Endothelial cell of umbilical vein (primary cell): Measurements from ENCODE around the gene JAG2. TPM values are rescaled to one million over a fixed set of nuclear protein-coding genes. Genes with fewer than 3 reads are reported as not detected.

Experiments
- BruUV-seq: library from RNA; stranded (reverse); fragments of 400-500 nt; replicated peaks from 2 replicates; lab custom pipeline; 2021; lab: Mats Ljungman, UMichigan
- CTCF ChIA-PET: fragments of 300-600, 350-600 bp; sonication (Branson Sonifier 250); formaldehyde crosslinking; loops from one replicate; lab custom pipeline; 2021; ENCODE audit warnings: antibody characterized with exemption, inconsistent platforms; lab: Charles Lee
- POLR2A ChIA-PET: fragments of 300-600, 350-600 bp; sonication (Branson Sonifier 250); formaldehyde crosslinking; loops from one replicate; lab custom pipeline; 2021; ENCODE audit warnings: antibody characterized with exemption, inconsistent platforms; lab: Charles Lee
- DNase-seq: peaks from one replicate; pipeline ENCODE4 v3.0.0-alpha.2; 2011; ENCODE audit warnings: low read depth, low spot score
- FAIRE-seq: peaks from 2 replicates; lab custom pipeline; 2011; peaks lifted over from hg19 to GRCh38; lab: Jason Lieb, UNC
- H2AFZ ChIP-seq: 2 replicates; pipeline ENCODE4 v1.6.0; 2012; ENCODE audit warnings: low read depth, low read length, control low read depth, inconsistent platforms
- H3K27ac ChIP-seq: 2 replicates; pipeline ENCODE4 v1.5.1; 2011; ENCODE audit warnings: low read depth, mild to moderate bottlenecking, control low read depth, low read length, moderate library complexity; ENCODE audit not compliant: insufficient read depth
- H3K27me3 ChIP-seq, 2 experiments: 2 replicates each; pipeline versions ENCODE4 v1.6.0 to v1.6.1; 2011; ENCODE audit warnings: low read length in 2 of 2, mixed read lengths in 1 of 2; ENCODE audit not compliant: control insufficient read depth in 2 of 2, insufficient read depth in 2 of 2
- H3K36me3 ChIP-seq, 2 experiments: 2 replicates in 1 of 2; 3 replicates in 1 of 2; pipeline ENCODE4 v1.5.1; 2011; ENCODE audit warnings: low read length in 2 of 2, mild to moderate bottlenecking in 1 of 2, moderate library complexity in 1 of 2; ENCODE audit not compliant: control insufficient read depth in 2 of 2, insufficient read depth in 2 of 2; ENCODE audit errors: extremely low read depth in 1 of 2
- H3K4me1 ChIP-seq: 3 replicates; pipeline ENCODE4 v1.5.1; 2011; ENCODE audit warnings: mild to moderate bottlenecking, low read length; ENCODE audit not compliant: control insufficient read depth, insufficient read depth; ENCODE audit errors: extremely low read depth
- H3K4me2 ChIP-seq: 2 replicates; pipeline ENCODE4 v1.6.1; 2011; ENCODE audit warnings: low read length, control low read depth, mixed read lengths; ENCODE audit not compliant: insufficient read depth
- H3K4me3 ChIP-seq, 3 experiments: fragments of 200-600 bp in 1 of 3; sonication (generic), shearing (Covaris generic) in 1 of 3; replicated peaks in 1 of 3; 2 replicates each; pipeline ENCODE4 v1.5.1; 2011 to 2016; ENCODE audit warnings: control low read depth in 3 of 3, low read length in 3 of 3, mild to moderate bottlenecking in 2 of 3, inconsistent platforms in 1 of 3, low read depth in 1 of 3, moderate library complexity in 1 of 3; ENCODE audit not compliant: insufficient read depth in 1 of 3
- H3K79me2 ChIP-seq: 2 replicates; pipeline ENCODE4 v1.6.0; 2012; ENCODE audit warnings: low read length, inconsistent platforms; ENCODE audit not compliant: control insufficient read depth, insufficient read depth
- H3K9ac ChIP-seq: replicated peaks from 2 replicates; pipeline ENCODE3; 2011; ENCODE audit warnings: low read length, control low read depth; ENCODE audit not compliant: insufficient read depth; ENCODE audit errors: extremely low read depth
- H3K9me1 ChIP-seq: replicated peaks from 3 replicates; pipeline ENCODE4 v1.6.0; 2011; ENCODE audit warnings: mild to moderate bottlenecking, low read length; ENCODE audit not compliant: control insufficient read depth, insufficient read depth; ENCODE audit errors: extremely low read depth
- H3K9me3 ChIP-seq: replicated peaks from 2 replicates; pipeline ENCODE4 v1.5.1; 2012; ENCODE audit warnings: low read length, inconsistent platforms; ENCODE audit not compliant: control insufficient read depth, insufficient read depth
- H4K20me1 ChIP-seq: replicated peaks from 2 replicates; pipeline ENCODE3; 2011; ENCODE audit warnings: mild to moderate bottlenecking, low read length; ENCODE audit not compliant: control insufficient read depth, insufficient read depth; ENCODE audit errors: extremely low read depth
- EZH2 ChIP-seq: IDR thresholded peaks from 2 replicates; pipeline ENCODE4 v1.6.1; 2012; ENCODE audit warnings: borderline replicate concordance, low read depth, mild to moderate bottlenecking, moderate library complexity, low read length, inconsistent platforms; ENCODE audit not compliant: severe bottlenecking
- FOS ChIP-seq: IDR thresholded peaks from 2 replicates; pipeline ENCODE4 v1.6.1; 2011; ENCODE audit warnings: mild to moderate bottlenecking, low read length, moderate library complexity, borderline replicate concordance; ENCODE audit not compliant: insufficient read depth
- MYC ChIP-seq: IDR thresholded peaks from one replicate; pipeline ENCODE4 v1.6.1; 2011; ENCODE audit warnings: mild to moderate bottlenecking, low read depth, low read length
- POLR2A ChIP-seq: IDR thresholded peaks from 2 replicates; pipeline ENCODE4 v1.6.1; 2012; ENCODE audit warnings: low read depth, mild to moderate bottlenecking, control low read depth, low read length
- POLR2AphosphoS5 ChIP-seq: IDR thresholded peaks from 2 replicates; pipeline ENCODE4 v1.6.1; 2012; ENCODE audit warnings: low read depth, mild to moderate bottlenecking, control low read depth, low read length, moderate library complexity; ENCODE audit not compliant: insufficient read depth
- dilution Hi-C: fragments of 300-500 bp; cut with MboI; formaldehyde crosslinking; loops from one replicate; pipeline ENCODE4 v1.15.0; 2019; ENCODE audit warnings: low sequenced_read_pairs; ENCODE audit not compliant: extremely low pct_ligation_motif_present
- intact Hi-C: fragments of 100-400 bp; cut with micrococcal nuclease; formaldehyde crosslinking; loops from one replicate; pipeline ENCODE4 v1.10.0; 2022
- polyA plus RNA-seq, 4 experiments: library from polyadenylated mRNA; depleted of rRNA in 3 of 4; stranded (reverse) in 3 of 4; unstranded in 1 of 4; fragments of >200 nt; gene quantifications; 2 replicates each; pipeline versions ENCODE4 v1.2.1 to v1.2.3, GENCODE V29; 2011 to 2012; ENCODE audit warnings: missing spikeins in 1 of 4
- total RNA-seq: library from RNA; stranded (reverse); gene quantifications from 2 replicates; pipeline ENCODE4 v1.2.3, GENCODE V29; 2021
- TF ChIP-seq, protein P1 (sequence below), 2 donors: IDR thresholded peaks; 1 replicate in 1 of 2; 2 replicates in 1 of 2; pipeline ENCODE4 v1.5.1; 2011; ENCODE audit warnings: low read length in 2 of 2, mild to moderate bottlenecking in 2 of 2, moderate library complexity in 2 of 2, control low read depth in 1 of 2, inconsistent platforms in 1 of 2, low read depth in 1 of 2; ENCODE audit not compliant: insufficient read depth in 1 of 2; ENCODE audit errors: extremely low read depth in 1 of 2
- TF ChIP-seq, protein P2 (sequence below): IDR thresholded peaks from 2 replicates; pipeline ENCODE4 v1.6.1; 2011; ENCODE audit not compliant: insufficient read depth, insufficient read length

JAG2 gene
- total and polyA plus RNA-seq, 2 donors (not counting 3 experiments of a cell fraction or from before 2014, with no cell fraction given), result 105 to 128 TPM

DNA sequence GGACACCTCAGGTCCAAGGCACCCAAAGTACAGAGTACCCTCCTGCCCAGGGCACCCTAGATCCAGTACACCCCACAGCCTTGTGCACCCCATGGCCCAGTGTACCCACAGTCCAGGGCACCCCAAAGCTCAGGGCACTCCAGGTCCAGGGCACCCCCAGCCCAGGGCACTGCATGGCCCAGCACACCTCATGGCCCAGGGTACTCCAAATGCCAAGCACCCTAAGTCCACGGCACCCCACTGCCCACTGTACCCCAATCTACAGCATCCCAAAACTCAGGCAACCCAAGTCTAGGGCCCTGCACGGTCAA, 6.0 kb downstream of the JAG2 start:
- no peak overlapping the region for H3K9ac ChIP-seq
- BruUV-seq, result no TSS peak

More for the DNA sequence above, 6.0 kb downstream of the JAG2 start:
- Histone ChIP-seq H3K27ac (no peak overlapping the region), H3K79me2 (peaks cover 91% of the 10 kb centered on the region), H3K9me1 (no peaks in the 10 kb centered on the region), H3K4me3 (no peak overlapping the region), H3K4me1 (peaks cover 14% of the 10 kb centered on the region), H2AFZ (no peak overlapping the region), H3K4me2 (no peak overlapping the region), H3K9me3 (no peaks in the 10 kb centered on the region), H3K27me3 (no peaks in the 10 kb centered on the region), H3K36me3 (peaks cover 0 to 5% of the 10 kb centered on the region in 2 experiments), H4K20me1 (no peaks in the 10 kb centered on the region)
- intact Hi-C loops, result loop anchor here (10.0 kb wide), 1 partner anchor 82 kb away; the partner anchor contains the start of gene BTBD6
- CTCF ChIA-PET, result no interaction called here
- FAIRE-seq (no peak), DNase-seq (no peak)
- POLR2A ChIA-PET, result no interaction called here
- TF ChIP-seq, protein P1, sequence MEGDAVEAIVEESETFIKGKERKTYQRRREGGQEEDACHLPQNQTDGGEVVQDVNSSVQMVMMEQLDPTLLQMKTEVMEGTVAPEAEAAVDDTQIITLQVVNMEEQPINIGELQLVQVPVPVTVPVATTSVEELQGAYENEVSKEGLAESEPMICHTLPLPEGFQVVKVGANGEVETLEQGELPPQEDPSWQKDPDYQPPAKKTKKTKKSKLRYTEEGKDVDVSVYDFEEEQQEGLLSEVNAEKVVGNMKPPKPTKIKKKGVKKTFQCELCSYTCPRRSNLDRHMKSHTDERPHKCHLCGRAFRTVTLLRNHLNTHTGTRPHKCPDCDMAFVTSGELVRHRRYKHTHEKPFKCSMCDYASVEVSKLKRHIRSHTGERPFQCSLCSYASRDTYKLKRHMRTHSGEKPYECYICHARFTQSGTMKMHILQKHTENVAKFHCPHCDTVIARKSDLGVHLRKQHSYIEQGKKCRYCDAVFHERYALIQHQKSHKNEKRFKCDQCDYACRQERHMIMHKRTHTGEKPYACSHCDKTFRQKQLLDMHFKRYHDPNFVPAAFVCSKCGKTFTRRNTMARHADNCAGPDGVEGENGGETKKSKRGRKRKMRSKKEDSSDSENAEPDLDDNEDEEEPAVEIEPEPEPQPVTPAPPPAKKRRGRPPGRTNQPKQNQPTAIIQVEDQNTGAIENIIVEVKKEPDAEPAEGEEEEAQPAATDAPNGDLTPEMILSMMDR (IDR thresholded peaks at IDR 0.05; ENCODE audit: extremely low read depth in 1 of 2, insufficient read depth in 1 of 2, low read depth in 1 of 2, low read length in 2 of 2), result no peak
- no peak for TF ChIP-seq FOS
- no peak for TF ChIP-seq MYC
- TF ChIP-seq, protein P2, sequence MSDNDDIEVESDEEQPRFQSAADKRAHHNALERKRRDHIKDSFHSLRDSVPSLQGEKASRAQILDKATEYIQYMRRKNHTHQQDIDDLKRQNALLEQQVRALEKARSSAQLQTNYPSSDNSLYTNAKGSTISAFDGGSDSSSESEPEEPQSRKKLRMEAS, result no peak
- TF ChIP-seq POLR2AphosphoS5, result no peak
- no peak for TF ChIP-seq POLR2A
- no peak for TF ChIP-seq EZH2
- dilution Hi-C loops, result no loop called here
